Colonic mucosa (tissue), 4 donors: ENCODE measurements around the gene REEP5. TPM values are rescaled to one million over a fixed set of nuclear protein-coding genes. Genes with fewer than 3 reads are reported as not detected.

Source experiments
- DNase-seq: peaks from one replicate; pipeline ENCODE4 v3.0.0-alpha.2; 2020
- H3K27ac ChIP-seq: fragments of 200-600 bp; one replicate; pipeline ENCODE4 v1.8.0; 2021
- H3K27me3 ChIP-seq: fragments of 200-600 bp; one replicate; pipeline ENCODE4 v1.8.0; 2021
- H3K36me3 ChIP-seq: fragments of 200-600 bp; one replicate; pipeline ENCODE4 v1.8.0; 2021
- H3K4me1 ChIP-seq: fragments of 200-600 bp; one replicate; pipeline ENCODE4 v1.8.0; 2021; ENCODE audit warnings: mild to moderate bottlenecking
- H3K4me3 ChIP-seq: fragments of 200-600 bp; one replicate; pipeline ENCODE4 v1.8.0; 2021
- H3K9ac ChIP-seq, 2 donors: one replicate each; pipeline ENCODE4 v1.7.0; 2013; ENCODE audit warnings: control low read depth in 2 of 2, low read depth in 2 of 2, low read length in 2 of 2
- H3K9me3 ChIP-seq: fragments of 200-600 bp; one replicate; pipeline ENCODE4 v1.8.0; 2021
- CTCF ChIP-seq: fragments of 200-600 bp; IDR thresholded peaks from one replicate; pipeline ENCODE4 v1.8.0; 2022; ENCODE audit warnings: antibody characterized with exemption, mild to moderate bottlenecking
- intact Hi-C: fragments of 100-400 bp; cut with DNase I; formaldehyde crosslinking; loops from one replicate; pipeline ENCODE4 v1.14.1; 2022
- total RNA-seq, 2 donors: library from RNA; stranded (reverse); fragmentation: NEBNext Ultra II Directional in 1 of 2; extraction: Animal tissue kit (Norgen Biotek cat#: 25700) in 1 of 2; gene quantifications; one replicate each; pipeline ENCODE4 v1.2.1, GENCODE V29; 2021
- donor health status: healthy.
- donor health status: DM: no; HTN: no; CAD: no.
- donor health status: DM: no; HTN: no; CAD: no.

Gene REEP5
- total RNA-seq, 2 donors from 2014 or later = 76.7 to 96.3 TPM

- DNase-seq = no peak
- no peaks in the 10 kb centered on the region for H3K9me3 ChIP-seq
- H3K27ac ChIP-seq = no peak overlapping the region
Observed at GRCh38 chr5:112880219-112880964, 41.6 kb downstream of the REEP5 start.

GRCh38 chr5:112878760-112879159 is 43.3 kb downstream of the REEP5 start:
- DNase-seq = no peak
- H3K36me3 ChIP-seq = no peaks in the 10 kb centered on the region

More at GRCh38 chr5:112880219-112880964, 41.6 kb downstream of the REEP5 start:
- intact Hi-C loops = no loop called here
- Histone ChIP-seq H3K4me3 (no peak overlapping the region), H3K36me3 (peaks cover 6% of the 10 kb centered on the region), H3K9ac (no peak overlapping the region), H3K27me3 (no peaks in the 10 kb centered on the region), H3K4me1 (no peaks in the 10 kb centered on the region)
- no peak for TF ChIP-seq CTCF

GRCh38 chr5:112878101-112878500 is 43.9 kb downstream of the REEP5 start:
- no peak overlapping the region for H3K4me3 ChIP-seq
- no peaks in the 10 kb centered on the region for H3K36me3 ChIP-seq
- no peak overlapping the region for H3K27ac ChIP-seq
- H3K9ac ChIP-seq = no peak overlapping the region
- intact Hi-C loops = no loop called here
- TF ChIP-seq CTCF = no peak
- DNase-seq = no peak
- H3K9me3 ChIP-seq = no peaks in the 10 kb centered on the region
- H3K27me3 ChIP-seq = no peaks in the 10 kb centered on the region
- H3K4me1 ChIP-seq = no peaks in the 10 kb centered on the region

More at GRCh38 chr5:112878760-112879159, 43.3 kb downstream of the REEP5 start:
- no peaks in the 10 kb centered on the region for H3K4me1 ChIP-seq
- H3K27me3 ChIP-seq = no peaks in the 10 kb centered on the region
- H3K27ac ChIP-seq = no peak overlapping the region
- no peak overlapping the region for H3K9ac ChIP-seq
- intact Hi-C loops = no loop called here
- TF ChIP-seq CTCF = no peak
- H3K4me3 ChIP-seq = no peak overlapping the region
- H3K9me3 ChIP-seq = no peaks in the 10 kb centered on the region

GRCh38 chr5:112876362-112876761 is 45.7 kb downstream of the REEP5 start:
- no peak for TF ChIP-seq CTCF
- H3K4me3 ChIP-seq = no peak overlapping the region
- H3K27me3 ChIP-seq = no peaks in the 10 kb centered on the region
- H3K27ac ChIP-seq = no peak overlapping the region
- H3K36me3 ChIP-seq = no peaks in the 10 kb centered on the region
- H3K9me3 ChIP-seq = no peaks in the 10 kb centered on the region
- no peaks in the 10 kb centered on the region for H3K4me1 ChIP-seq
- intact Hi-C loops = no loop called here
- no peak overlapping the region for H3K9ac ChIP-seq
- DNase-seq = no peak

GRCh38 chr5:112870966-112871365 is 51.1 kb downstream of the REEP5 start:
- no peaks in the 10 kb centered on the region for H3K9me3 ChIP-seq
- no peak for TF ChIP-seq CTCF
- DNase-seq = no peak
- no peaks in the 10 kb centered on the region for H3K27me3 ChIP-seq
- no peaks in the 10 kb centered on the region for H3K4me1 ChIP-seq
- intact Hi-C loops = no loop called here
- H3K9ac ChIP-seq = no peak overlapping the region
- H3K4me3 ChIP-seq = no peak overlapping the region
- H3K27ac ChIP-seq = no peak overlapping the region
- no peaks in the 10 kb centered on the region for H3K36me3 ChIP-seq
